ENCODE results near the gene SMYD2.

Gene SMYD2

DNA sequence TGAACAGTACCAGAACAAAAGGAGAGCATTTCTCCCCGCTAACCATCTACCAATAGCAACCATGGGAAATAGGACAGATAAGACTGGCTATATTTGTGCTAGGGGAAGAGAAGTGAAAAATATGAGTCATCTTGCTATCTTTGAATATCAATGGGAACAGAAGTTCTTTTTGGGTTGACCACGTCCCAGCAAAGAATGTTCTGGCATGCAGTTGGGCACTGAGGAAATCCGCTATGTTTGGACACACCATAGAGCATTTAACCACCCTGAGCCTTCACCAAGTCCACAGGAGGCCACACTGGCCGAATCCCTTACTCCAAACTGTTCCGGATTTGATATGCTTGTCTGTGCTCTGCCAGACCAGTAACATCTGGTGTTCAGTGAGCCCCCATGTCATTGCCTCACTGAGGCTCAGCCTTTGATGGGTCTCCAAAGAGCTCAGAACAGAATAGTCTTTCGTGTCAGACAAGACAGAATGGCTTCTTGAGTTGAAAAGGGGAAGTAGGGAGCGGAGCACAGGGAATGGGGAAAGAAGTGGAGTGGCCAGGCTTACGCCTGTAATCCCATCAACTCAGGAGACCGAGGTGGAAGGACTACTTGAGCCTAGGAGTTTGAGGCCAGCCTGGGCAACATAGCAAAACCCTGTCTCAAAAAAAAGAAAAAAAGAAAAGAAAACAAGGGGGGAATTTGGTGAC, 81.4 kb downstream of the SMYD2 start:
- DNase-seq, result no peak

DNA sequence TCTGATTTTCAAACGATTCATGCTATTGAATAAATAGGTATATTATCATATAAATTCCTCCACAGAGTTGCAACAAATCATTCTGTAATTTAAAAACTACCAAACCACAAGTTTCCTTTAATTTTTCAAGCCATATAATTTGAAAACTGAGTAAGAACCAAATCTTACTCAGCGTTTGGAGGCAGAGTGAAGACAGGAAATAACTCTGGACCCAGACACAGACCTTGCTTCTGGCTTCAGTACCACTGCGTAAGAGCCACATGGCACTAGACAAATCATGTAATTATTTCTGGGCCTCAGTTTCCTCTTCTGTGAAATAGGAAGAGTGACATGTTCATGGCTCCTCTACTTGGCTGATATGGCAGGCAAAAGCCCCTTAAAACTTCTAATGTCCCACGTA, 82.4 kb downstream of the SMYD2 start:
- DNase-seq, result no peak

DNA sequence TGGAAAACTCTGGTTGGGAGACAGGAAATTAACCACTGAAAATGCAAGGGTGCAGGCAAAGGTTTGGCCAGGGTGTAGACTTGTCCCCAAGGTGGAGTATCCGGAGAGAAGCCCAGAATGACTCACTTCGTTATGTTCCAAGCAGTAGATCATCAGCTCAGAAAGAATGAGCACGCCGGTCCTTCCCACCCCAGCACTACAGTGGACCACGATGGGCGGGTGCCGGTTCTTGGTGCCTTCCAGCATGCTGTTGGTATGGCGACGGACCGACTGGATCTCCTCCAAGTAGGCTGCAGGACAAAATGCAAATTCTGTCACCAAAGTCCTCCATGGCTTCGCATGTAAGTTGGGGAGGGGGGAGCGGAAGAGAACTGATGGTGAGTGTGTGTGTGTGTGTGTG, 83.4 kb downstream of the SMYD2 start:
- DNase-seq, result peak; percentile 49

DNA sequence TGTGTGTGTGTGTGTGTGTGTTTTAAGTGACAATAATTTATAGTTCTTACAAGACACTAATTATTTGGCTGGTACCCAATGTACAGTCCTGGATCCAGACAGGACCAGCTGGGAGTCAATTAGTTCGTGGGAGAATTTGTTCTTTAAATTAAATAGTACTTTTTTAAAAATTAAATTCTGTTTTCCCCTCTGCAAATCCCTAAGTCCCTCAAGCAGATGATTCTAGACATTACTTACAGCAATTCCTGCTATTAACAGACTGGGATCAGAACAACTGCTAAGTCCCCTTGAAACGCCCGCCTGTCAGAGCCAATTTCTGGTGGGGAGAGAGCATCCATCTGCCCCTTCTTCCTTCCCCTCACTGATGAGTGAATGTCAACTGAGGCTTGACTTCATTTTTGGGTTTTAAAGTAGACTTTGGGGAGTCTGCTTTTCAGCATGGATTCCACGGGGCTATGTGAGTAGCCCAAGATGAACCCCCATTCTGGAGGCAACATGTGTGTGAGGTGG, 83.9 kb downstream of the SMYD2 start:
- no peak for DNase-seq

DNA sequence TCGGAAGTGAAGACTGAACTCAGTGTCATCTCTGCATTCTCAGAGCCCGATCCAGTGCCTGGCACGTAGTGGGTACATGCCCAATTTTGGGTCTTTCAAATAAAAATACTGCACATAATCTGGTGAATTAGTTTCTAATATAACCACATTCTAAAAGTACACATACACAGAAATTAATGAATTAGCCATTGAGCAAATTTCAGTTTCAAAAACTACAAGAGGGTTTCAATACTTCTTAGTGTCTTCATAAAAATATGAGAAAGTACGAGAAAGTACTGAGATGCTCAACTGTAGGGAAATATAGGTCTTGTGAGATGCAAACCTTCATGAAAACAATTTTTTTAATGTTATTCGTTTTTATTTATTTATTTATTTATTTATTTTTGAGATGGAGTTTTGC, 86.9 kb downstream of the SMYD2 start:
- no peak for DNase-seq

DNA sequence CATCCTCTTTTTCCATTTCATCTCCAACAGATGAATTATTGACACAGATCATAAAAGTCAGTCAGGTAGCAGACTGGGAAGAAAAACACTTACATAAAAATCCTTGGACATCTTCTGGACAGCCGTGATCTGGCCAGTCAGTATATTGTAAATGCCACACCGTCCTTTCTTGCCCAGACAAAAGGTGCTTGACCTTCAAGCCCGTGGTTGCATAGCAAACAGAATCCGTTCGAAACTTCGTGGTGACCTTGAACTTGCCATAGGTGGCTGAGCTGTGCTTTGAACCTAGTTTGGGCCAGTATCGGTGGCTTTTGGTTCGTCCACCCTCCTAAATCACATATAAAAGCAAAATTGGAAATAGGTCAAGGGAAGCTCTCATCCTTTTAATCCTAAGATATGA, 88.4 kb downstream of the SMYD2 start:
- DNase-seq, result no peak

DNA sequence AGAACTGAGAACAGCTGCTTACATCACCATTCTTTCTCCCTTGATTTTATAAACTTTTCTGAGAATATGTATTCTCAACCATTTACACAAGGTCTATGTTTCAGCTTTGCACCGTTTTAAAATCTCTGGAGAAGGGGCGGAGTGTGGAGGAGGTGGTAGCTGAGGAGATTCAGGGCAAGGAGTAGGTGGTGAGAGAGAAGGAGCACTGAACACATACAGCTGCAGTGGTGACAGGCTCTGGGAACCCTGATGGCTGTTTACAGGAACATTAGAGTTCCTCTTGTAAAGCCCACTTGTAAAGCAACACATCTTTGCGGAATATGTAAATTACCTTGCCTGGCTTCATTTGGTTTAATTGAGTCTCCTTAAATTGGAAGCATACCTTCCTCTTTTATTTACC, 89.7 kb downstream of the SMYD2 start:
- DNase-seq, result no peak

DNA sequence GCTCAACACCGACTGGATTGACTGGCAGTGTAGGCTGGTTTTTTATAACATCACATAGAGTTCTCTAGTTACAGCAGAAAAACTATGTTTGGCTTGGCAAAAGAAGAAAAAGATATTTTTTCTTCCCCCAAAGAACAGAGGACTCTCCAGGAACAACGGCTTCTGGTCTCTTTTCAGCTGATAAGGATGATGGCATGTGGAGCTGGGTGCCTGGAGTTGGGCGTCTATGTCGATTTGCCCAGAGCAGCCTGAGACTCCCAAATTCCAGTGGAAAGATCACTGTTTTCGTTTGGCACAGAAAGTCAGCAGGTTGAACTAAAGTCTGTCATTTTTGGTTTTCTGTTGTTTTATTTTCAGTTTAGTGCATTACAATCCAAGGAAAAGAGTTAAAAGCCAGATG, 91.1 kb downstream of the SMYD2 start:
- DNase-seq, result no peak

DNA sequence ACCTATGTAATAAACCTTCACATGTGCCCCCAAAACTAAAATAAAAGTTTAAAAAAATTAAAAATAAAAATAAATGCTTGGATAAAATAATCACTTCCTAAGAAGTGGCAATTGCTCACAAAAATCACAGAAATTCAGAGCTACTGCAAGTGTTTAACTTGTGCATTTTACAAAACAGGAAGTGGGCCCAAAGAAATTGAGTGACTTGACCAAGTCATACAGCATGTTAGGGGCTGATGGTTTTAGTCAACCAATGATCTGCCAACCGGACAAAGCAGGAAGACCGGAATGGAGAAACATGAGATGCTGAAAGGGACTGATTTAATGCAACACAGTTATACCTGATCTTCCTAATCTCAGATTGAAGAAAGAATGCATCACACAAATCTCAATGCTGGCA, 96.5 kb downstream of the SMYD2 start:
- no peak for DNase-seq

DNA sequence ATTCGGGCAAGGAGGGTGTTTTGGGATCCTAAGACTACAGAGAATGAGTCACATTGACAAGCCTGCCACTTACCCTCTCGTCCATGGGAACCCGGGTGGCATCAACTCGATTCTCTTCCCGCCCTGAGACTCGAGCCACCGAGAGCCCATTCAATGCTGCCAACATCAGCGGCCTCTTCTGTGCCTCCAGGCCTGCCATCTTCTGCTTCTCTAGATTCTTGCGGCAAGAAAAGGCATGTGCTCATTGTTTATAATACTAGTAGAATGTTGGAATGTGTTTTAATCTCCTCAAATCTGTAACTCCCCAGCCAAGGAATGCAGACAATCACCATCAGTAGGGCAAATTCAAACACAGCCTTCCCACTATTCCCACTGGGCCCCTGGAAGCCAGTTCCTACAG, 96.9 kb downstream of the SMYD2 start:
- no peak for DNase-seq

DNA sequence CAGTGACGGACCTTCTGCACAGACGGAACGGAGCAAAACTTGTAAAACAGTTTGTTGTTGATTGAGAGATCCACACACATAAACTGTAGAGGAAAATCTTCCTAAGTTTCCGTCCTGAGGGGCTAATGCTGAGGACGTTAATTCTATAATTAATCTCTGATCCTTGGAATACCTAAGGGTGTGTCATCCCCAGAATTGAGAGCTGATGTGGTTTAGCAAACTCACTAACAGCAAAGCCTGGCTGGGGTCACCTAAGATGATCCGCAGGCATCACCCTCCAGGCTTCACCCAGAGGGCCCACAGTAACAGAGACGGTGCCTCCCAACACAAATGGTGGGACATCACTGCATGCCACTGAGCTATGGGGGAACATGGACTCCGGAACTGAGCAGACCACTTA, 97.5 kb downstream of the SMYD2 start:
- no peak for DNase-seq

DNA sequence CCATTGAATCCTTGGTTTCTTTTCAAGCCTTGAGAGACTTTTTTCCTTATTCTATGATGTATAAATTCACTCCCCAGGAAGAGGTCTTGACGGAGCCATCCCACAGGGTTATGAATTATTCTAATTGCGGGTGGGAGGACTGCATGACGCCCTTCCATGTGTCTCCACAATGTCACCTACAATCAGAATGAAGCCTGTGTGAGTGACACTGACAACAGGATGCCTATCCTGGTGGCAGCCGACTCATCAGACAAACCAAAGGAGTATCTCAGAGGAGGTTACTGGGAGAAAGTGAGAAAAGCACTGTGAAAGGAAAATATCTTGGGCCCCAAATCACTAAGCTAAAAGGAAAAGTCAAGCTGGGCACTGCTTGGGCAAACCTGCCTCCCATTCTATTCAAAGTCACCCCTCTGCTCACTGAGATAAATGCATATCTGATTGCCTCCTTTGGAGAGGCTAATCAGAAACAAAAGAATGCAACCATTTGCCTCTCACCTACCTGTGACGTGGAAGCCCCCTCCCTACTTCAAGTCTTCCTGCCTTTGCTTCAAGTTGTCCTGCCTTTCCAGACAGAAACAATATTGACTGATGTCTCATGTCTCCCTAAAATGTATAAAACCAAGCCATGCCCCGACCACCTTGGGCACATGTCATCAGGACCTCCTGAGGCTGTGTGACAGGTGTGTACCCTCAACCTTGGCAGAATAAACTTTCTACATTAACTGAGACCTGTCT, 98.4 kb downstream of the SMYD2 start:
- DNase-seq, result no peak

DNA sequence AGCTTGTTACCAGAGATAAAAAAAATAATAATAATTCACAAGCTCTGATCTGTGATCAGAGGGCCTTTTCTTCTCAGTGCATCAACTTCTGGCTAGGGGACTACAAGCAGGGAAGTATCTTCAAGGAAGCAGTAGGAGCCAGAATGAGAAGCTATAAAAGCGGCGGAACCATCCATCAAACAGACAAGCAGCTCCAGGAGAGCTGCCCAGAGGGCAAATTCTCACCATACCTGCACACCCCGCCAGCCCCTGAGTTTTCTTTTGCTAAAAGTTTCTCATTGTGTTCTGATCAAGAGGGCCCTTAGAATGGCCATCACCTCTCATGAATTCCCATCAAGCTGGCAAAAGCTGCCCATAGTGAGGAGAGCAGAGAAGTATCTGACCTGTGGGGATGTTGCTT, 99.4 kb downstream of the SMYD2 start:
- no peak for DNase-seq

DNA sequence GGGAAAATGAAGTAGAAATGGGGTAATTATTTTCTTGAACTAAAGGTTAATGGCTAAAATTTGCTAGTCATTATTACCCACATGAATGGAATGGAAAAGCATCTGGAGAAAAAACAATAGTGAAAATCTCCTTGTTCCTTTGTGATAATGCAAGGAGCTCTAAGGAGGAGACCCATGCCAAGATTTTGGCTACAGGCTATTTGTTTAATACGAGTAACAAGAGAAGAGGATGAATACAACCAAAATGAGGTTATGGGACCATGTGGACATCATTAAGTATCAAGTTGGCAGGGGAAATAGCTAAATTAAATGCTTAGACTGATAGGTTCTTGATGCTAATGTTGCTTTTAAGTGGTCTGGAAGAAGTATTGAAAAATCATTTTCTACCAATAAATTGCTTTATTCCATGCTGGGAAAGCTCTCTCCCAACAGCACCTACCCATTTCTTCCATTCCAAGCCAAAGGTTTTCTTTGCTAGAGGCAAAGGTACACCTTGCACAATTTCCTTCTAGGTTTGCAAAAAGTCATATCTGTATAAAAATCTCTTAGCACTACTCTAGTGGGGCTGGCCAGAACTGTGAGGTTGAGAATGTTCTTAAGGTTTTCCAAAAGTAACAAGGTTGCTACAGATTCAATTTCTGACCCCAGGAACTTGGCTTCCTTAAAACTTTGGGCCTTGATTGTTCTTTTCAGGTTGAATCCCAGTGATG, 100.2 kb downstream of the SMYD2 start:
- DNase-seq, result no peak

DNA sequence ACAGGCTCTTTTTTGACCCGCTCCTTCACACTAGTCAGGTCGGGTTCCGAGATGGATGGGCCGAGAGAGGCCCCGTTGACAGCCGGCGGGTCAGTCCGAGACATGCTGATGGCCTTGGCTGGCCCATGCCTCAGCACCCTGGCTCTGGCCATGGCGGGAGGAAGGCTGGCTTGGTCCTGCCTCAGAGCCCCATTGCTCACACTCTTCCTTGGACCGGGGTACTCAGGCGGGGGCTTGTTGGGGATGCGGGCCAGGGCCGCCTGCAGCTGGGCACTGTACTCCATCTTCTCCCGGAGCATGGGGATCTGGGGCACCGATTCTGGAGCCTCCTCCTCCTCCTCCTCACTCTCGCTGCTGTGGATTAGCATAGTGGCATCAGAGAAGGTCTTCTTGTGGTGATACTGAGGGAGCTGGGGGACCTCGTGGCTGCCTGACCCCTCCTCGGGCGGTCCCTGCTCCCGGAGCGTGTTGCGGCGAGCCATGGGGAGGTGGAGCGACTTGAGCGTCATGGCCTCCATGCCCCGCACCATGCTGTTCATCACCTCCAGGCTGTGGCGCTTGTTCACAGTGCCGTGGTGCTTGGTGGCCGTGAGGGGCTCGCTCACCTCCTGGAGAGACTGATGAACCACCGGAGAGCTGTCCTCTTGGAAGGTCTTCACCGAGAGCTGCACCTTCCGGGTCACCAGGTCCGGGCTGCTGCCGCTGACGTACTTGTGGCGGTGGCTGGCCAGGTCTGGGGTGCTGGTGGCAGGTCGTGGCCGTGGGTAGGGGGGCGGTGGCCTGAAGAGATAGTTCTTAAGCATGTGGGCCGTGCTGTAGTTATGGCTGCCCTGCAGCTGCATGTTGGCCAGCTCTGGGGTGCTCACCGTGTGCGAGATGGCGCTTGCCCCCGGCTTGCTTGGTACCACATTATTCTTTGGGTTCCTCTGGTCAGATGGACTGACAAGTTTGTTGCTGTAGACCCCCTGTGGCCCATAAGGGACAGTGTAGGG, 102.7 kb downstream of the SMYD2 start:
- DNase-seq, result no peak

DNA sequence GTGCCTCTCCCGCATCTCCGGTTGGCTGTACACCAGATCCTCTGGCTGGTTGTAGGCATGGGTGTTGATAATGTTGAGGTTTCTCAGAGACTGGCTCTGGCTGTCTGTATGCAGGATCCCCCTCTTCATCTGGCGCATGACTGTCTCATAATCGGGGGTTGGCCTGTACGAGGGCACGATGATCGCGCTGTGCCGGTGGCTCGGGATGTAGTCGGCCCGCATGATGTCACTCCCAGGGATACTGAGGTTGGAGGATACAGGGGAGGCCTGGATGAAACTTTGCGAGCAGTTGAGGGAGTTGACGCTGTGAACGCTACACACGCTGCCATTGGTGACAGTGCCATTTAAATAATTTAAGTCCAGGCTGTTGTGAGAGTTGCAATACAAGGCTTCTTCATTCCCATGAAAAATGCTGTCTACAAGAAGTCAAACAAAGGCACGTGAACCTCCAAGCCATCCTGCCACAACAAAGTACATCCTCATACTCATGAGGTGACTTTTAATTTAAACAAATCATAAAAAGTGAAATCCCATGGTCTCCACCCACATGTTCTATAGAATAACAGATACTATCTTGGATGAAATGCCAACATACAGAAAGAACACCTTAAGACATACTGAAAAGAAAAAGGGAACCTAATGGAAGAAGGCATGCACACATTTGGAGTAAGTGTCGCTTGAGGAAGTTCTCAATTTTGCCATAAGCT, 103.6 kb downstream of the SMYD2 start:
- no peak for DNase-seq

DNA sequence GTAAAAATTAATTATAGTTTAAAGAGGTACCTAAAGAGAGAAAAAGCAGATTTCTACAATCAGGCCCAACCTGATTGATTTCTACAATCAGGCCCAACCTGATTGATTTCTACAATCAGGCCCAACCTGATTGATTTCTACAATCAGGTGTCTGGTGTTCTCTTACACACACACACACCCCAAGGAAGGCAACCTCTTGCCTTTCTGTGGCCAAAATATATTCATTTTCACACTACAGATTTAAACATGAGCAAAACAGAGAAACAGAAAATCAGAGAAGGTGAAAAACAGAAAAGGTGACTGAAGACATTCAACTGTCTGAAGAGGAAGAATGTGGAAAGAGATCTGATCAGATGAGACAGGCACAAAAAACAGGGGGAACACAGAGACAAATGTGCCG, 104.5 kb downstream of the SMYD2 start:
- DNase-seq, result no peak

DNA sequence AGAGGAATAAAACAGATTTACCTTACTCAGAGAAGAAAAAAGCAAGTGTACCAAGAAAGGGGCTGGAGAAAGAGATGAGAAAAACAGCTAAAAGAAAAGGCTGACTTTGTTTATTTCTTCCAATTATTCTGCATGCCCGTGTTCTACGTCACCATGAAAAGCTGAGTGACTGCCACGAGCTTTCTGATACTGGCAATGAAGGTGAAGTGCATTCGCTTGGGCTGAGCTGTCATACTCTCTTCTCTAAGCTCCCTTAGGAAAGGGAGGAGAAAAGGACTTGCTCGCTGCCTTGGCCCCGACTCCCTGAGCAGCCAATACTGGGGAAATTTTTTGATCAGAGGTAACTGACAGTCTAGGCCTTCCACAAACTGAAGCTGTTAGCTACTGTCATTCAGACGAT, 105.4 kb downstream of the SMYD2 start:
- DNase-seq, result no peak
